ENCODE results near the gene EPB41. TPM values are rescaled to one million over a fixed set of nuclear protein-coding genes. Genes with fewer than 3 reads are reported as not detected.

The EPB41 gene
- total RNA-seq, 1 experiment from 2014 or later = 20.2 TPM

- in situ Hi-C loops (cut with HindIII; ENCODE audit: low pct_unique_long_range_greater_than_20kb, low sequenced_read_pairs) = no loop called here
- Histone ChIP-seq H3K27ac (ENCODE audit: low read length) (no peak overlapping the region), H3K4me1 (ENCODE audit: control insufficient read depth, insufficient read depth, low read length) (0 out of 2 replicates have a peak, but pooled peaks cover 4% of the 10 kb centered on the region), H3K9me3 (ENCODE audit: control insufficient read depth, insufficient read depth, low read depth, low read length) (no peaks in the 10 kb centered on the region), H3K27me3 (ENCODE audit: control insufficient read depth, insufficient read depth, low read length) (no peaks in the 10 kb centered on the region), H3K4me3 (ENCODE audit: low read depth in 2 of 2, low read length in 2 of 2) (no peak overlapping the region), H3K36me3 (ENCODE audit: control insufficient read depth, insufficient read depth, low read length) (no peaks in the 10 kb centered on the region)
- TF ChIP-seq TCF7L2 (IDR thresholded peaks at IDR 0.05; ENCODE audit: low read depth, low read length) (no peak), SIN3A (IDR thresholded peaks at IDR 0.05; ENCODE audit: borderline replicate concordance, insufficient read depth, low read depth, low read length) (no peak), POLR2AphosphoS5 (IDR thresholded peaks at IDR 0.05; ENCODE audit: low read depth, low read length) (no peak), REST (IDR thresholded peaks at IDR 0.05; ENCODE audit: insufficient read depth in 1 of 2, low read depth in 2 of 2, low read length in 1 of 2) (no peak)
- TF ChIP-seq, protein P1, sequence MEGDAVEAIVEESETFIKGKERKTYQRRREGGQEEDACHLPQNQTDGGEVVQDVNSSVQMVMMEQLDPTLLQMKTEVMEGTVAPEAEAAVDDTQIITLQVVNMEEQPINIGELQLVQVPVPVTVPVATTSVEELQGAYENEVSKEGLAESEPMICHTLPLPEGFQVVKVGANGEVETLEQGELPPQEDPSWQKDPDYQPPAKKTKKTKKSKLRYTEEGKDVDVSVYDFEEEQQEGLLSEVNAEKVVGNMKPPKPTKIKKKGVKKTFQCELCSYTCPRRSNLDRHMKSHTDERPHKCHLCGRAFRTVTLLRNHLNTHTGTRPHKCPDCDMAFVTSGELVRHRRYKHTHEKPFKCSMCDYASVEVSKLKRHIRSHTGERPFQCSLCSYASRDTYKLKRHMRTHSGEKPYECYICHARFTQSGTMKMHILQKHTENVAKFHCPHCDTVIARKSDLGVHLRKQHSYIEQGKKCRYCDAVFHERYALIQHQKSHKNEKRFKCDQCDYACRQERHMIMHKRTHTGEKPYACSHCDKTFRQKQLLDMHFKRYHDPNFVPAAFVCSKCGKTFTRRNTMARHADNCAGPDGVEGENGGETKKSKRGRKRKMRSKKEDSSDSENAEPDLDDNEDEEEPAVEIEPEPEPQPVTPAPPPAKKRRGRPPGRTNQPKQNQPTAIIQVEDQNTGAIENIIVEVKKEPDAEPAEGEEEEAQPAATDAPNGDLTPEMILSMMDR (IDR thresholded peaks at IDR 0.05) = no peak
- DNase-seq (ENCODE audit: low read depth, low spot score) (no peak), ATAC-seq (peak; percentile 64)
- ChIA-PET POLR2A (no interaction called here), CTCF (no interaction called here)
- BruUV-seq (replicated peaks) = no TSS peak
- intact Hi-C loops (cut with micrococcal nuclease; ENCODE audit: unreplicated experiment) = no loop called here
Observed at GRCh38 chr1:29133861-29134694, 219.7 kb downstream of the EPB41 start.

DNA sequence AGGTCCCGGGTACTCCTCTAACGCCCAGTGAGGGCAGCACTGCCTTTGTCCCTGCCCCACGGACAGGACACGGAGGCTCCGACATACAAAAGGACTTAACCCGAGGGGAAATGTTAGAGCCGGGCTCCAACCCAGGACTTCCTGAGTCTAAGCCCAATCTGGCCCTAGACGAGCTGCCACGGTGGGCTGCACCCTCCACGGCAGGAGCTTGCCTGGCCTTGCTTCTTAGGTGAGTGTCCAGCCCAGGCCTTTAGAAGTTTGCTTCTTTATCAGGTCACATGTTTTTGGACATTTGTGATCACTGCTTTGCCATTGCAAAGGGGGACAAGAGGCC is 220.3 kb downstream of the EPB41 start:
- H3K36me3 ChIP-seq (ENCODE audit: control insufficient read depth, insufficient read depth, low read length) = no peaks in the 10 kb centered on the region
- no peaks in the 10 kb centered on the region for H3K27me3 ChIP-seq (ENCODE audit: control insufficient read depth, insufficient read depth, low read length)
- ChIA-PET POLR2A (interaction anchor here (0.5 kb wide), 1 partner anchor 19 kb away, joined by 6 read pairs; no protein-coding TSS in a partner anchor), CTCF (no interaction called here)
- H3K9me3 ChIP-seq (ENCODE audit: control insufficient read depth, insufficient read depth, low read depth, low read length) = no peaks in the 10 kb centered on the region
- in situ Hi-C loops (cut with HindIII; ENCODE audit: low pct_unique_long_range_greater_than_20kb, low sequenced_read_pairs) (no loop called here), intact Hi-C loops (cut with micrococcal nuclease; ENCODE audit: unreplicated experiment) (no loop called here)
- BruUV-seq (replicated peaks) = no TSS peak
- TF ChIP-seq SIN3A (IDR thresholded peaks at IDR 0.05; ENCODE audit: borderline replicate concordance, insufficient read depth, low read depth, low read length) = no peak
- TF ChIP-seq POLR2AphosphoS5 (IDR thresholded peaks at IDR 0.05; ENCODE audit: low read depth, low read length) = no peak
- TF ChIP-seq REST (IDR thresholded peaks at IDR 0.05; ENCODE audit: insufficient read depth in 1 of 2, low read depth in 2 of 2, low read length in 1 of 2) = no peak
- TF ChIP-seq TCF7L2 (IDR thresholded peaks at IDR 0.05; ENCODE audit: low read depth, low read length) = no peak
- TF ChIP-seq, protein P1 (IDR thresholded peaks at IDR 0.05) = no peak
- no peak for DNase-seq (ENCODE audit: low read depth, low spot score)
- peak; percentile 13 for ATAC-seq
- H3K4me3 ChIP-seq (ENCODE audit: low read depth in 2 of 2, low read length in 2 of 2) = no peak overlapping the region
- no peak overlapping the region for H3K27ac ChIP-seq (ENCODE audit: low read length)
- 0 out of 2 replicates have a peak, but pooled peaks cover 4% of the 10 kb centered on the region for H3K4me1 ChIP-seq (ENCODE audit: control insufficient read depth, insufficient read depth, low read length)
